GM12878 (cell line): ENCODE measurements around the gene DRD2. TPM values are rescaled to one million over a fixed set of nuclear protein-coding genes. Genes with fewer than 3 reads are reported as not detected.

Source experiments
- ATAC-seq: fragments of 200-7000 bp; cut with Tn5 transposase; 3 replicates; pipeline ENCODE4 v1.9.1; 2020; ENCODE audit warnings: mild to moderate bottlenecking, moderate library complexity
- BruUV-seq: library from RNA; stranded (reverse); fragments of 400-500 nt; replicated peaks from 2 replicates; lab custom pipeline; 2021; lab: Mats Ljungman, UMichigan
- CTCF ChIA-PET: fragments of 300-600 bp; sonication (Branson Sonifier 250); formaldehyde crosslinking; extraction: SDS; loops from one replicate; lab custom pipeline; 2021; ENCODE audit warnings: inconsistent platforms; lab: Yijun Ruan, JAX
- POLR2A ChIA-PET: fragments of 350-600 bp; formaldehyde crosslinking; extraction: SDS; loops from one replicate; lab custom pipeline; 2021; ENCODE audit warnings: inconsistent platforms; lab: Charles Lee
- RAD21 ChIA-PET: fragments of 300-600 bp; sonication (Branson Sonifier 250); formaldehyde crosslinking; loops from one replicate; lab custom pipeline; 2023; ENCODE audit warnings: antibody characterized with exemption; ENCODE audit not compliant: unreplicated experiment; lab: Charles Lee
- SMC1A ChIA-PET: fragments of 300-600 bp; sonication (Branson Sonifier 250); formaldehyde crosslinking; loops from one replicate; lab custom pipeline; 2023; ENCODE audit not compliant: unreplicated experiment, uncharacterized antibody; lab: Charles Lee
- DNase-seq: peaks from one replicate; pipeline ENCODE4 v3.0.0-alpha.2; 2011; ENCODE audit warnings: low read depth, low spot score
- FAIRE-seq: peaks from 3 replicates; lab custom pipeline; 2011; peaks lifted over from hg19 to GRCh38; lab: Jason Lieb, UNC
- H2AFZ ChIP-seq: 2 replicates; pipeline ENCODE4 v1.6.0; 2011; ENCODE audit warnings: low read depth, low read length, control low read depth; ENCODE audit not compliant: control insufficient read depth
- H3K27ac ChIP-seq: 2 replicates; pipeline ENCODE4 v1.5.1; 2011; ENCODE audit warnings: control low read depth; ENCODE audit not compliant: control insufficient read depth, insufficient read depth
- H3K27me3 ChIP-seq, 2 experiments: replicated peaks in 1 of 2; 2 replicates each; pipeline versions ENCODE4 v1.6.0 to v1.6.1; 2011; ENCODE audit warnings: low read length in 1 of 2; ENCODE audit not compliant: control insufficient read depth in 2 of 2, insufficient read depth in 2 of 2
- H3K36me3 ChIP-seq, 2 experiments: 2 replicates each; pipeline ENCODE4 v1.5.1; 2011; ENCODE audit warnings: low read length in 1 of 2; ENCODE audit not compliant: control insufficient read depth in 2 of 2, insufficient read depth in 2 of 2
- H3K4me1 ChIP-seq: 2 replicates; pipeline ENCODE4 v1.6.1; 2011; ENCODE audit warnings: mild to moderate bottlenecking, low read length, moderate library complexity, mixed read lengths; ENCODE audit not compliant: control insufficient read depth, insufficient read depth
- H3K4me2 ChIP-seq: 2 replicates; pipeline ENCODE4 v1.6.0; 2011; ENCODE audit warnings: control low read depth; ENCODE audit not compliant: control insufficient read depth, insufficient read depth
- H3K4me3 ChIP-seq: fragments of 200-600 bp; sonication (generic); 2 replicates; pipeline ENCODE4 v1.5.1; 2016
- H3K79me2 ChIP-seq: 2 replicates; pipeline ENCODE4 v1.6.0; 2011; ENCODE audit warnings: low read length; ENCODE audit not compliant: control insufficient read depth, insufficient read depth
- H3K9ac ChIP-seq: 2 replicates; pipeline ENCODE4 v1.8.0; 2011; ENCODE audit warnings: low read length, control low read depth, mixed read lengths; ENCODE audit not compliant: control insufficient read depth, insufficient read depth
- H3K9me3 ChIP-seq: replicated peaks from 3 replicates; pipeline ENCODE4 v1.5.1; 2011; ENCODE audit warnings: mild to moderate bottlenecking, low read length; ENCODE audit not compliant: control insufficient read depth, insufficient read depth
- H4K20me1 ChIP-seq: 2 replicates; pipeline ENCODE4 v1.6.0; 2011; ENCODE audit not compliant: control insufficient read depth, insufficient read depth
- ASH2L ChIP-seq: fragments of 300-600, 200-600 bp; sonication (generic); IDR thresholded peaks from 2 replicates; pipeline ENCODE4 v1.6.1; 2017; ENCODE audit warnings: low read depth, mild to moderate bottlenecking, borderline replicate concordance
- CHD2 ChIP-seq: IDR thresholded peaks from 2 replicates; pipeline ENCODE4 v1.6.1; 2011; ENCODE audit warnings: low read depth, low read length, improper control_type of control experiment, borderline replicate concordance
- JUNB ChIP-seq: IDR thresholded peaks from 2 replicates; pipeline ENCODE4 v1.6.1; 2016; ENCODE audit warnings: antibody characterized with exemption, mild to moderate bottlenecking
- MXI1 ChIP-seq: fragments of 150-350 bp; IDR thresholded peaks from 2 replicates; pipeline ENCODE4 v1.6.1; 2011; ENCODE audit warnings: low read depth, mild to moderate bottlenecking, inconsistent platforms, low read length, improper control_type of control experiment
- PML ChIP-seq: IDR thresholded peaks from 2 replicates; pipeline ENCODE4 v1.6.1; 2012; ENCODE audit warnings: low read length, inconsistent platforms
- SIN3A ChIP-seq: IDR thresholded peaks from 2 replicates; pipeline ENCODE4 v1.6.1; 2012; ENCODE audit warnings: low read depth, low read length, improper control_type of control experiment
- WGBS: methylation state at CpG from one replicate; pipeline ENCODE4 v1.1.6; 2016; ENCODE audit warnings: low lambda C conversion rate; ENCODE audit not compliant: insufficient replicate concordance, insufficient coverage; ENCODE audit errors: missing lambda C conversion rate; 5-methylcytosine and 5-hydroxymethylcytosine counted together
- in situ Hi-C: fragments of 300-500 bp; cut with MboI; formaldehyde crosslinking; loops from 9 replicates; pipeline ENCODE4 v1.14.3; 2018; ENCODE audit warnings: mixed read lengths
- intact Hi-C: fragments of 100-400 bp; cut with micrococcal nuclease; formaldehyde crosslinking; loops from one replicate; pipeline ENCODE4 v1.14.2; 2022; ENCODE audit not compliant: unreplicated experiment
- polyA plus RNA-seq, 11 experiments: library from polyadenylated mRNA; depleted of rRNA in 4 of 11; unstranded in 6 of 11; stranded (reverse) in 5 of 11; fragments of >200 nt; fragmentation: Nextera tagmentation in 4 of 11; fragmentation: Illumina TruSeq in 1 of 11; extraction: Ambion mirVana in 4 of 11; extraction: Trizol in 1 of 11; gene quantifications; 1 replicate in 1 of 11; 2 replicates in 10 of 11; pipeline versions ENCODE4 v1.2.1 to v1.2.3, GENCODE V29; 2011 to 2016; ENCODE audit warnings: inconsistent platforms in 2 of 11, missing spikeins in 2 of 11, low read depth in 1 of 11
- total RNA-seq, 4 experiments: library from RNA; depleted of rRNA in 3 of 4; stranded (reverse); fragments of >200 nt in 3 of 4; fragmentation: Illumina TruSeq in 1 of 4; extraction: Trizol in 1 of 4; gene quantifications; 2 replicates each; pipeline versions ENCODE4 v1.2.1 to v1.2.3, GENCODE V29; 2013 to 2021

Gene DRD2
- total and polyA plus RNA-seq, 10 of the 15 experiments (the other 5 are each of a cell fraction or from before 2014, with no cell fraction given): not detected

DNA sequence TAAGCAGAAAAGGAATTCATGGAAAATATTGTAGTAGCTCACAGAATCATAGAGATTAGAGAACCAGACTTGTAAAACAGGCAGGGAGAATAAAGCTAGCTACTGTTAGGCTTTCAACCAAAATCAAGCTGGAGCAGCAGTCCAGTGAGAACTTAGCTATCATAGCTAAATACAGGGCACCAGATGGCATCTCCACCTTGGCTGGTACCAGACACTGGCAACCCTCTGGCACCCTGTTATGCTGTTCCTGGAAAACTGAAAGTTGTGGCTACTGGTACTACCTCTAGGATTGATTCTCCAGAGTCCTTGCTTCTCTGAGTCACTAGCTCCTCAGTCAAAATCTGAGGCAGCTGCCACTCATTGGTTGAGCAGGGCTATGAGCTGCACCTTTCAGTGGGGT, 6.0 kb upstream of the DRD2 start:
- POLR2A ChIA-PET: no interaction called here

DNA sequence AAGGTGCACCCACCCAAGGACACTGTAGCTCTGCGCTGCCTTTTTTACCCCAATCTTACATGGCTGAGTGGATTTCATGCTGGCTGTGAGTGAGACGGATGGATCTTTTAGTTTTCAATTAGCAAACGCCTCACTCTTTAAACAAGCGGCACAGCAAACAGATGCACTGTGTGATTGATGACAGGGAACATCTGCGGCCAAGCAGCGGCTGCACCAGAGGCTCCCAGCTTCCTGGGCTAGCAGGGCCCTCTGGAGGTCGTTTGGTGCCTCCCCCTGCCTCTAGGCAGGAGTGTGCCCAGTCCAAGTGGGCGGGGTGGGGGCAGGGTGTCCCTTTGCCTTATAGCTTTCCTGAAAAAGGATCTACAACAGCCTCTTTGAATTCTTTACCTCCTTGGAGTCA, 2.1 kb upstream of the DRD2 start:
- intact Hi-C loops (no loop called here), in situ Hi-C loops (no loop called here)
- POLR2A ChIA-PET: no interaction called here
- 33% methylated on average over 8 of the region's 8 CpGs for WGBS
- no peaks in the 10 kb centered on the region for H3K4me1 ChIP-seq
- H3K27ac ChIP-seq: no peak overlapping the region
- DNase-seq: no peak
- CTCF ChIA-PET: no interaction called here
- H3K27me3 ChIP-seq: peaks cover 12 to 17% of the 10 kb centered on the region in 2 experiments; a peak in 3 of 4 replicates
- ATAC-seq: no peak
- TF ChIP-seq SIN3A: no peak
- no peak for TF ChIP-seq MXI1
- TF ChIP-seq JUNB: no peak
- BruUV-seq: no TSS peak
- no peak overlapping the region for H3K4me3 ChIP-seq
- no peaks in the 10 kb centered on the region for H3K36me3 ChIP-seq
- H3K9ac ChIP-seq: no peak overlapping the region
- no peaks in the 10 kb centered on the region for H4K20me1 ChIP-seq
- RAD21 ChIA-PET: no interaction called here
- H3K9me3 ChIP-seq: no peaks in the 10 kb centered on the region
- H2AFZ ChIP-seq: no peak overlapping the region
- FAIRE-seq: no peak
- H3K4me2 ChIP-seq: no peak overlapping the region
- SMC1A ChIA-PET: no interaction called here
- no peaks in the 10 kb centered on the region for H3K79me2 ChIP-seq

More for the DNA sequence above, 6.0 kb upstream of the DRD2 start:
- intact Hi-C loops: no loop called here
- ChIA-PET SMC1A (no interaction called here), CTCF (no interaction called here), RAD21 (no interaction called here)
- H3K4me3 ChIP-seq: no peak overlapping the region
- no peak for FAIRE-seq
- peaks cover 0 to 5% of the 10 kb centered on the region in 2 experiments; a peak in 3 of 4 replicates for H3K27me3 ChIP-seq
- in situ Hi-C loops: no loop called here
- no peak overlapping the region for H3K4me2 ChIP-seq
- no peaks in the 10 kb centered on the region for H3K36me3 ChIP-seq
- H3K4me1 ChIP-seq: no peaks in the 10 kb centered on the region
- no peak overlapping the region for H2AFZ ChIP-seq
- no TSS peak for BruUV-seq
- TF ChIP-seq CHD2: no peak
- TF ChIP-seq PML: no peak
- no peak for TF ChIP-seq ASH2L
- no peak overlapping the region for H3K27ac ChIP-seq
- no peaks in the 10 kb centered on the region for H3K9me3 ChIP-seq
- H3K79me2 ChIP-seq: no peaks in the 10 kb centered on the region
- ATAC-seq: no peak
- H4K20me1 ChIP-seq: no peaks in the 10 kb centered on the region
- H3K9ac ChIP-seq: no peak overlapping the region
- no peak for DNase-seq
